Effector CD4-positive, alpha-beta T cell (primary cell): ENCODE measurements around the gene FREM3.
A peak's percentile ranks its signal among the peaks of the same experiment; 100 is the strongest.
"Not testable (repeated sequence)": the region's sequence is repeated elsewhere in the genome, so short reads cannot be mapped to it uniquely, and the experiment has no call there.

Experiments
- DNase-seq: peaks from one replicate; pipeline ENCODE4 v3.0.0-alpha.2; 2020
- total RNA-seq: gene quantifications from one replicate; lab custom pipeline; 2026; lab: John Stamatoyannopoulos, UW

Gene FREM3
- total RNA-seq, result 4.7 reads per million, percentile 18 among the genes with 10 or more reads in this experiment

- DNase-seq, result no peak
These were observed at the start of gene FREM3 for GRCh38 chr4:143700416-143701352. FREM3 (minus strand) TSS chr4:143700675; CDS start chr4:143700675, 0 bp downstream.

GRCh38 chr4:143745874-143746273 lies 45.4 kb upstream of the FREM3 start:
- DNase-seq, result no peak

GRCh38 chr4:143743591-143743990 lies 43.1 kb upstream of the FREM3 start:
- DNase-seq, result no peak

GRCh38 chr4:143742834-143743233 lies 42.4 kb upstream of the FREM3 start:
- no peak for DNase-seq

GRCh38 chr4:143736861-143737260 lies 36.4 kb upstream of the FREM3 start:
- DNase-seq, result no peak

- DNase-seq, result not testable (repeated sequence)
These were observed 35.6 kb upstream of the FREM3 start for GRCh38 chr4:143736061-143736460.

GRCh38 chr4:143728166-143728565 lies 27.7 kb upstream of the FREM3 start:
- no peak for DNase-seq

GRCh38 chr4:143726714-143727113 lies 26.2 kb upstream of the FREM3 start:
- DNase-seq, result no peak

GRCh38 chr4:143721317-143721716 lies 20.8 kb upstream of the FREM3 start:
- no peak for DNase-seq

GRCh38 chr4:143718748-143719147 lies 18.3 kb upstream of the FREM3 start:
- DNase-seq, result not testable (repeated sequence)

- no peak for DNase-seq
These were observed 13.6 kb upstream of the FREM3 start for GRCh38 chr4:143713955-143714625.

GRCh38 chr4:143713553-143713952 lies 13.1 kb upstream of the FREM3 start:
- no peak for DNase-seq

- no peak for DNase-seq
These were observed 11.7 kb upstream of the FREM3 start for GRCh38 chr4:143712155-143712550.

GRCh38 chr4:143711543-143712154 lies 11.2 kb upstream of the FREM3 start:
- no peak for DNase-seq

- DNase-seq, result no peak
These were observed 890 bp upstream of the FREM3 start for GRCh38 chr4:143701365-143701764.

GRCh38 chr4:143700046-143700415 lies 444 bp downstream of the FREM3 start:
- no peak for DNase-seq

GRCh38 chr4:143699331-143700045 lies 987 bp downstream of the FREM3 start:
- no peak for DNase-seq

GRCh38 chr4:143693856-143694255 lies 6.6 kb downstream of the FREM3 start:
- no peak for DNase-seq

- no peak for DNase-seq
These were observed 8.2 kb downstream of the FREM3 start for GRCh38 chr4:143692241-143692640.

GRCh38 chr4:143679434-143679833 lies 21.0 kb downstream of the FREM3 start:
- no peak for DNase-seq

GRCh38 chr4:143673629-143674028 lies 26.8 kb downstream of the FREM3 start:
- not testable (repeated sequence) for DNase-seq

GRCh38 chr4:143668930-143669552 lies 31.4 kb downstream of the FREM3 start:
- no peak for DNase-seq
